ENCODE results near the gene C17orf67. TPM values are rescaled to one million over a fixed set of nuclear protein-coding genes. Genes with fewer than 3 reads are reported as not detected.

The C17orf67 gene
- total and polyA plus RNA-seq, 4 donors, result 0.64 to 2.8 (median 1.7) TPM

- ATAC-seq (ENCODE audit: insufficient read depth, low FRiP score) (no peak), DNase-seq (no peak)
- Histone ChIP-seq H3K4me1 (ENCODE audit: control insufficient read depth in 5 of 5, insufficient read depth in 5 of 5, low read length in 5 of 5) (peaks cover 0 to 21% (median 14%) of the 10 kb centered on the region in 5 donors), H3K4me3 (no peak overlapping the region), H3K9ac (ENCODE audit: insufficient read depth in 1 of 2, low read length in 2 of 2) (no peak overlapping the region), H3K27ac (ENCODE audit: low read depth in 1 of 2, low read length in 1 of 2) (no peak overlapping the region), H3K9me3 (ENCODE audit: control insufficient read depth in 4 of 4, insufficient read depth in 3 of 4, low read length in 3 of 4) (no peaks in the 10 kb centered on the region), H3K27me3 (ENCODE audit: control insufficient read depth in 3 of 3, insufficient read depth in 3 of 3, low read length in 2 of 3) (no peaks in the 10 kb centered on the region), H3K36me3 (ENCODE audit: control insufficient read depth in 4 of 4, insufficient read depth in 4 of 4, low read length in 4 of 4) (no peaks in the 10 kb centered on the region)
- WGBS, 2 donors, result 96 to 100% methylated on average over 1 of the region's 1 CpG
- TF ChIP-seq CTCF (IDR thresholded peaks at IDR 0.05; ENCODE audit: control extremely low read depth, extremely low read depth), result no peak
These were observed 23.9 kb downstream of the C17orf67 start for GRCh38 chr17:56809820-56810179.

- H3K36me3 ChIP-seq (ENCODE audit: control insufficient read depth in 4 of 4, insufficient read depth in 4 of 4, low read length in 4 of 4), result no peaks in the 10 kb centered on the region
- H3K9me3 ChIP-seq (ENCODE audit: control insufficient read depth in 4 of 4, insufficient read depth in 3 of 4, low read length in 3 of 4), result no peaks in the 10 kb centered on the region
- H3K9ac ChIP-seq (ENCODE audit: insufficient read depth in 1 of 2, low read length in 2 of 2), result no peak overlapping the region
- DNase-seq, result no peak
- WGBS, 2 donors, result 95 to 97% methylated on average over 9 of the region's 9 CpGs
- ATAC-seq (ENCODE audit: insufficient read depth, low FRiP score), result no peak
- TF ChIP-seq CTCF (IDR thresholded peaks at IDR 0.05; ENCODE audit: control extremely low read depth, extremely low read depth), result no peak
- peaks cover 0 to 26% (median 14%) of the 10 kb centered on the region in 5 donors for H3K4me1 ChIP-seq (ENCODE audit: control insufficient read depth in 5 of 5, insufficient read depth in 5 of 5, low read length in 5 of 5)
- no peaks in the 10 kb centered on the region for H3K27me3 ChIP-seq (ENCODE audit: control insufficient read depth in 3 of 3, insufficient read depth in 3 of 3, low read length in 2 of 3)
- H3K4me3 ChIP-seq, result no peak overlapping the region
- H3K27ac ChIP-seq (ENCODE audit: low read depth in 1 of 2, low read length in 1 of 2), result no peak overlapping the region
These were observed 24.5 kb downstream of the C17orf67 start for GRCh38 chr17:56809106-56809819.

- H3K27me3 ChIP-seq (ENCODE audit: control insufficient read depth in 3 of 3, insufficient read depth in 3 of 3, low read length in 2 of 3), result no peaks in the 10 kb centered on the region
- WGBS, 2 donors, result 69 to 78% methylated on average over 3 of the region's 3 CpGs
- no peak for TF ChIP-seq CTCF (IDR thresholded peaks at IDR 0.05; ENCODE audit: control extremely low read depth, extremely low read depth)
These were observed 25.2 kb downstream of the C17orf67 start for GRCh38 chr17:56808503-56808902.

GRCh38 chr17:56807723-56808122 lies 26.0 kb downstream of the C17orf67 start:
- Histone ChIP-seq H3K9me3 (ENCODE audit: control insufficient read depth in 4 of 4, insufficient read depth in 3 of 4, low read length in 3 of 4) (no peaks in the 10 kb centered on the region), H3K36me3 (ENCODE audit: control insufficient read depth in 4 of 4, insufficient read depth in 4 of 4, low read length in 4 of 4) (no peaks in the 10 kb centered on the region), H3K4me3 (no peak overlapping the region), H3K27ac (ENCODE audit: low read depth in 1 of 2, low read length in 1 of 2) (no peak overlapping the region), H3K27me3 (ENCODE audit: control insufficient read depth in 3 of 3, insufficient read depth in 3 of 3, low read length in 2 of 3) (no peaks in the 10 kb centered on the region), H3K4me1 (ENCODE audit: control insufficient read depth in 5 of 5, insufficient read depth in 5 of 5, low read length in 5 of 5) (peaks cover 0 to 30% (median 17%) of the 10 kb centered on the region in 5 donors), H3K9ac (ENCODE audit: insufficient read depth in 1 of 2, low read length in 2 of 2) (no peak overlapping the region)
- DNase-seq (no peak), ATAC-seq (ENCODE audit: insufficient read depth, low FRiP score) (no peak)
- TF ChIP-seq CTCF (IDR thresholded peaks at IDR 0.05; ENCODE audit: control extremely low read depth, extremely low read depth), result no peak
- WGBS, 2 donors, result 97 to 98% methylated on average over 3 of the region's 3 CpGs

More at GRCh38 chr17:56808503-56808902, 25.2 kb downstream of the C17orf67 start:
- Histone ChIP-seq H3K36me3 (ENCODE audit: control insufficient read depth in 4 of 4, insufficient read depth in 4 of 4, low read length in 4 of 4) (no peaks in the 10 kb centered on the region), H3K4me1 (ENCODE audit: control insufficient read depth in 5 of 5, insufficient read depth in 5 of 5, low read length in 5 of 5) (peaks cover 0 to 29% (median 14%) of the 10 kb centered on the region in 5 donors), H3K27ac (ENCODE audit: low read depth in 1 of 2, low read length in 1 of 2) (no peak overlapping the region), H3K4me3 (no peak overlapping the region), H3K9me3 (ENCODE audit: control insufficient read depth in 4 of 4, insufficient read depth in 3 of 4, low read length in 3 of 4) (no peaks in the 10 kb centered on the region), H3K9ac (ENCODE audit: insufficient read depth in 1 of 2, low read length in 2 of 2) (no peak overlapping the region)
- no peak for ATAC-seq (ENCODE audit: insufficient read depth, low FRiP score)
- peak in 2 of 3 donors; percentile 21 to 53 for DNase-seq

All from lung (tissue), 12 donors.